Stimulated activated CD8-positive, alpha-beta memory T cell treated with anti-CD3 and anti-CD28 coated beads, Interleukin-7, amount 100 ng/mL, for 24 hours (primary cell): Measurements from ENCODE around the gene LYST.
"Not testable (repeated sequence)": the region's sequence is repeated elsewhere in the genome, so short reads cannot be mapped to it uniquely, and the experiment has no call there.

Experiments used
- DNase-seq: peaks from one replicate; pipeline ENCODE4 v3.0.0-alpha.2; 2020; ENCODE audit warnings: low read depth

LYST gene

GRCh38 chr1:235651170-235651806, 215.4 kb downstream of the LYST start:
- no peak for DNase-seq

- DNase-seq, result no peak
These were observed 216.2 kb downstream of the LYST start for GRCh38 chr1:235650341-235651169.

GRCh38 chr1:235649368-235650163, 217.1 kb downstream of the LYST start, which contains the start of gene GNG4:
Gene GNG4 (minus strand): TSS chr1:235649784. CDS start chr1:235583838, 65,946 bp downstream.
- DNase-seq, result no peak

GRCh38 chr1:235648954-235649367, 217.7 kb downstream of the LYST start:
- DNase-seq, result no peak

- no peak for DNase-seq
These were observed 218.2 kb downstream of the LYST start for GRCh38 chr1:235648407-235648907.

- DNase-seq, result not testable (repeated sequence)
These were observed 219.2 kb downstream of the LYST start for GRCh38 chr1:235647537-235647936.

- DNase-seq, result no peak
These were observed 220.2 kb downstream of the LYST start for GRCh38 chr1:235646463-235646862.

GRCh38 chr1:235644693-235645305, 221.9 kb downstream of the LYST start:
- DNase-seq, result no peak

GRCh38 chr1:235643837-235644692, 222.6 kb downstream of the LYST start:
- no peak for DNase-seq

GRCh38 chr1:235642943-235643371, 223.7 kb downstream of the LYST start:
- no peak for DNase-seq

- peak; percentile 29 for DNase-seq
These were observed 224.4 kb downstream of the LYST start for GRCh38 chr1:235642011-235642942.

- DNase-seq, result no peak
These were observed 226.1 kb downstream of the LYST start for GRCh38 chr1:235640580-235640979.

GRCh38 chr1:235639226-235640205, 227.2 kb downstream of the LYST start:
- DNase-seq, result no peak

GRCh38 chr1:235638612-235639011, 228.1 kb downstream of the LYST start:
- DNase-seq, result not testable (repeated sequence)

- DNase-seq, result no peak
These were observed 228.8 kb downstream of the LYST start for GRCh38 chr1:235637756-235638534.

GRCh38 chr1:235635938-235636662, 230.6 kb downstream of the LYST start:
- no peak for DNase-seq
